Renal cortex interstitium (tissue), 11 donors: Measurements from ENCODE around the gene FBXW5. TPM values are rescaled to one million over a fixed set of nuclear protein-coding genes. Genes with fewer than 3 reads are reported as not detected.
A peak's percentile ranks its signal among the peaks of the same experiment; 100 is the strongest.

Source experiments
- DNase-seq, 11 donors: peaks; one replicate each; pipeline ENCODE4 v3.0.0-alpha.2; 2013; ENCODE audit warnings: low read depth in 9 of 11, low spot score in 4 of 11; ENCODE audit errors: extremely low read depth in 1 of 11
- polyA plus RNA-seq, 3 donors: library from polyadenylated mRNA; unstranded; fragments of 120-200 nt; gene quantifications; one replicate each; pipeline ENCODE4 v1.2.1, GENCODE V29; 2013; ENCODE audit not compliant: insufficient read length in 3 of 3

FBXW5 gene
- polyA plus RNA-seq, 3 donors, result 33.7 to 58.7 (median 54.3) TPM

GRCh38 chr9:136954270-136955083 is 9.9 kb upstream of the FBXW5 start:
- no peak for DNase-seq

DNA sequence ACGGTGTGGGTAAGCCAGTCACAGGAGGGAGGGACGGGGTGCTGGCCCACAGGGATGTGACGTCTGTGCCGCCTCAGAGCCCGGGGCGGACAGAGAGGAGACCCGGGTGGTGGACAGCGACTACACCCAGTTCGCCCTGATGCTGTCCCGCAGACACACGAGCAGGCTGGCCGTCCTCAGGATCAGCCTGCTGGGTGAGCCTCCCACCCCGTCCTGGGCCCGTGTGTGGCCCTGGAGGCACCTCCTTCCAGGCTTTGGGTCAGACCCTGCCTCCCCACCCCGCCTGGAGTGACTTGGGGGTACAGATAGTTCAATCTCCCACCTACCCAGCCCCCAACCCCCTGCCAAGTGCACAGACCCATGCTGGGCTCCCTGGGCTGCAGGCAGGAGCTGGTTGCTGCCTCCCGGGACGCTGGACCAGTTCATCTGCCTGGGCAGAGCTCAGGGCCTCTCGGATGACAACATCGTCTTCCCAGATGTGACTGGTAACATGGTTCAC is 9.3 kb upstream of the FBXW5 start:
- no peak for DNase-seq

- DNase-seq, result no peak
Measured at GRCh38 chr9:136952876-136953770, 8.6 kb upstream of the FBXW5 start.

GRCh38 chr9:136952321-136952850 is 7.8 kb upstream of the FBXW5 start:
- DNase-seq, result no peak

DNA sequence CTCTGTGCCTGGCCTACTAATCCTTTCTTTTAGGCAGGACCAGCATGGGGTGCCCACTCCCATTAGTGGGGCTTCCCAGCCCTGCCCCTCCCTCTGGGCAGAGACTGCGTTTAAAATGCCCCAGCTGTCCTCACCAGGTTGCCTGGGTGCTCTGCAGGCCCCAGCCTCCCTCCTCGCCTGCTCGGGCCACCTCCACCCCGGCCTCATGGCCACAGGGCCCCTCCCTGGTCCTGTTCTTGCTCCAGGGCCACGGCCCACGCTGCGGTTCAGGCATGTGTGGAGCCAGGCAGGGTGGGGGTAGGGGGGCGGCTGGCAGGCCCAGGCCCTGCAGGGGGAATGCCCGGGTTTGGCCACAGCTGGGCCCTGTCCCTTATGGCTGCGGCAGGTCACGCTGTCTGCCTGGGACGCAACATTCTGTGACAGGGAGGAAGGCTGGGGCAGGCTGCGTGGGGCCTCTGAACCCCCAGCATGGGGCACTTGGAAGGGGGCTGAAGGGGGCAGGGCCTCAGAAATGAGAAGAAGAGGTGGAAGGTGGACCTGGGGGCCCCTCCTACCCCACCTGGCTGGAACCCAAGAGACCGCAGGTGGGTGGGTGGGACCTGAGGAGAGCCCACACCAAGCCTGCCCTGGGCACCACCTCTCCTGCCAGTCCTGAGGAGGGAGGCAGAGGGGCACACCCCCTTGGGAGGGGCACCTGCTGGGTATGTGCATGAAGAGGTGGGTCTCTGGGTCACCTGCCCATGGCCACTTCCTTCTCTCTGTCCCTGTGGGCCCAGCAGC is 7.2 kb upstream of the FBXW5 start, which contains the start of gene LCN12:
LCN12 (plus strand) TSS at position 733 of the 780 bp plus-strand sequence. CDS start 55 bp downstream, outside the sequence.
- no peak for DNase-seq

DNA sequence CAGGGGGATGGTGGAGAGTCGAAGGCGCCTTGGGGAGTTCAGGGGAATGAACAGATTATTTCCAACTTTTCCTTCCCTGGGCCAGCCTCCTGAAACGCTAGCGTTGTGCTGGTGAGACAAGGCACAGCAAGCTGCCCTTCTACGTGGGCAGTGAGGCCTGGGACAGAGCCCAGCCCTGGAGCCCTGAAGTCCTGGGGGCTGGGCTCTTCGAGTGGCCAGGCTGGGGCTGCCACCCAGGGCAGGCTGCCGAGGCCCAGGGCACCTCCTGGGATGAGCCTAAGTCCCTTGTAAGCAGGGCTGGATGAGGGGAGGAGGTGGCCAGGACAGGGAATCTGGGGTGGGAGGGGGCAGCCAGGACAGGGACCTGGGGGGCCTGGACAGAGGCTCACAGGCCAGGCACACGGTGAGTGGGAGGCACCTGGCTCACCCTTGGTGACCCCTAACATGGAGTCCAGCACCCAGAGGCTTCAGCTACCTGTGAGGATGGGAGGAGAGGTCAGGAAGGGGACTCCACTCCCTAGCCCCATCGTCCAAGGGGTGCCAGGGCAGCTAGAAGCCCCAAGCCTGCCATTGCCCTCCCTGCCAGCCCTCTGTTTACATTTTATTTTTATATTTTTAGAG is 6.2 kb upstream of the FBXW5 start:
- DNase-seq, result no peak

- peak; percentile 73 to 91 (median 86) for DNase-seq
Measured at GRCh38 chr9:136949817-136950655, 5.5 kb upstream of the FBXW5 start.

- DNase-seq, result no peak
Measured at GRCh38 chr9:136949239-136949816, 4.8 kb upstream of the FBXW5 start.

DNA sequence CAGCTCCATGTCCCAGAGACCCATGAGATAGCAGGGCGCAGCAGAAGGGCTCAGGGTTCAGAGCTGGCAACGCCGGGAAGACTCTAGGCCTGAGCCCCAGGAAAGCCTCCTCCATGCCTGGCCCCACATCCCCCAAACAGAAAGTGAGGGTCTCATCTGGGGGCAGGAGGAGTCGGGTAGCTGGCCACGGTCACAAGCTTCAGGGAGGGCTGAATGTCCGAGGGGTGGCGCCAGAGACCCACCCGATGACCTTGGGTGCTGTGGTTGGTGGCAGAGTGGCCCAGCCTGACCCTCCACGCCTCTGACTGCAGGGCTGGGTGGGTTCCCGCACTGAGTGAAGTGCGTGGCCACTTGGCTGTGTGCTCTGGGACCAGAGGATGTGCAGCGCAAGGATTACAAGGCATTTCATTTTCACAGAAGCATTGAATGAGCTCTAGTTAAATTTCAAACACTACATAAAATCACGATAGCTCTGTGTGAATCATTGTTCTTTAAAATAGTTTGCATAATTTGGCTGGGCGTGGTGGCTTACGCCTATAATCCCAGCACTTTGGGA is 3.5 kb upstream of the FBXW5 start:
- no peak for DNase-seq

GRCh38 chr9:136947028-136947891 is 2.7 kb upstream of the FBXW5 start:
- DNase-seq, result no peak

- DNase-seq, result no peak
Measured at GRCh38 chr9:136946228-136947027, 1.9 kb upstream of the FBXW5 start.

- DNase-seq, result no peak
Measured at GRCh38 chr9:136945333-136946227, 1.0 kb upstream of the FBXW5 start.

GRCh38 chr9:136944212-136944518 is 373 bp downstream of the FBXW5 start:
- no peak for DNase-seq
